HepG2 (cell line): ENCODE results near the gene TF. TPM values are rescaled to one million over a fixed set of nuclear protein-coding genes. Genes with fewer than 3 reads are reported as not detected.

Experiments
- ASH2L ChIP-seq: fragments of 300-600, 200-600 bp; sonication (generic); IDR thresholded peaks from 2 replicates; pipeline ENCODE4 v1.7.0; 2017; ENCODE audit warnings: low read depth, mild to moderate bottlenecking, moderate library complexity, mixed read lengths, low read length; ENCODE audit not compliant: insufficient read length
- ETV5 ChIP-seq: IDR thresholded peaks from 2 replicates; pipeline ENCODE4 v1.6.1; 2018; ENCODE audit warnings: missing biosample characterization, missing genetic modification reagents, inconsistent platforms, borderline replicate concordance
- HHEX ChIP-seq: IDR thresholded peaks from 2 replicates; pipeline ENCODE4 v1.6.1; 2016; ENCODE audit warnings: control low read depth
- JUN ChIP-seq: sonication (generic); formaldehyde crosslinking; IDR thresholded peaks from 2 replicates; pipeline ENCODE4 v1.4.0; 2020; ENCODE audit warnings: mild to moderate bottlenecking, missing genetic modification reagents
- PRPF4 ChIP-seq: fragments of 200-400 bp; formaldehyde crosslinking; IDR thresholded peaks from 2 replicates; pipeline ENCODE4 v1.6.1; 2016; ENCODE audit warnings: low read length, low read depth; ENCODE audit not compliant: poor library complexity, severe bottlenecking
- TCF12 ChIP-seq, 2 experiments: fragments of 450-650 bp in 1 of 2; sonication (generic) in 1 of 2; formaldehyde crosslinking in 1 of 2; IDR thresholded peaks; 2 replicates each; pipeline versions ENCODE4 v1.6.1 to v1.8.0; 2017 to 2022; ENCODE audit warnings: antibody characterized with exemption in 1 of 2, mild to moderate bottlenecking in 1 of 2, missing genetic modification reagents in 1 of 2, moderate library complexity in 1 of 2
- ZNF367 ChIP-seq: sonication (generic); formaldehyde crosslinking; IDR thresholded peaks from 2 replicates; pipeline ENCODE4 v1.4.0; 2020; ENCODE audit warnings: missing genetic modification reagents, borderline replicate concordance
- ZNF562 ChIP-seq: sonication (generic); formaldehyde crosslinking; IDR thresholded peaks from 2 replicates; pipeline ENCODE4 v1.8.0; 2022; ENCODE audit warnings: missing genetic modification reagents, borderline replicate concordance
- ZNF567 ChIP-seq: sonication (generic); formaldehyde crosslinking; IDR thresholded peaks from 2 replicates; pipeline ENCODE4 v1.8.1; 2023; ENCODE audit warnings: mild to moderate bottlenecking, missing genetic modification reagents, borderline replicate concordance
- ZNF598 ChIP-seq: sonication (generic); formaldehyde crosslinking; IDR thresholded peaks from 2 replicates; pipeline ENCODE4 v1.5.1; 2020; ENCODE audit warnings: mild to moderate bottlenecking, missing genetic modification reagents, borderline replicate concordance
- polyA plus RNA-seq, 8 experiments: library from polyadenylated mRNA; depleted of rRNA in 3 of 8; stranded (reverse) in 7 of 8; unstranded in 1 of 8; fragments of >200 nt; fragmentation: Illumina TruSeq in 4 of 8; extraction: Trizol in 4 of 8; gene quantifications; 2 replicates each; pipeline versions ENCODE4 v1.2.1 to v1.2.3, GENCODE V29; 2011 to 2016; ENCODE audit warnings: low read depth in 4 of 8, missing spikeins in 1 of 8, mixed read lengths in 1 of 8; ENCODE audit not compliant: insufficient read depth in 1 of 8
- total RNA-seq, 5 experiments: library from RNA; depleted of rRNA; stranded (reverse); fragments of >200 nt; fragmentation: Illumina TruSeq; extraction: Trizol; gene quantifications; 2 replicates each; pipeline ENCODE4 v1.2.3, GENCODE V29; 2016; ENCODE audit warnings: low read depth in 1 of 5
- TF ChIP-seq, protein P1 (sequence below): sonication (generic); formaldehyde crosslinking; IDR thresholded peaks from 2 replicates; pipeline ENCODE4 v1.4.0; 2020; ENCODE audit warnings: missing genetic modification reagents
- TF ChIP-seq, protein P2 (sequence below): sonication (generic); formaldehyde crosslinking; conservative IDR thresholded peaks from 2 replicates; pipeline ENCODE4 v1.8.0; 2022; ENCODE audit warnings: missing genetic modification reagents
- TF ChIP-seq, protein P3 (sequence below): IDR thresholded peaks from 2 replicates; pipeline ENCODE4 v1.6.1; 2012; ENCODE audit warnings: low read depth, low read length, improper control_type of control experiment
- TF ChIP-seq, protein P4 (sequence below): sonication (generic); formaldehyde crosslinking; IDR thresholded peaks from 2 replicates; pipeline ENCODE4 v1.8.1; 2022; ENCODE audit warnings: mild to moderate bottlenecking, missing genetic modification reagents
- TF ChIP-seq, protein P5 (sequence below): IDR thresholded peaks from 2 replicates; pipeline ENCODE4 v1.4.0; 2020; ENCODE audit warnings: mild to moderate bottlenecking, missing genetic modification reagents

Gene TF
- total and polyA plus RNA-seq, 2 of the 13 experiments (the other 11 are each of a cell fraction or from before 2014, with no cell fraction given), result 10,074 to 11,821 TPM

DNA sequence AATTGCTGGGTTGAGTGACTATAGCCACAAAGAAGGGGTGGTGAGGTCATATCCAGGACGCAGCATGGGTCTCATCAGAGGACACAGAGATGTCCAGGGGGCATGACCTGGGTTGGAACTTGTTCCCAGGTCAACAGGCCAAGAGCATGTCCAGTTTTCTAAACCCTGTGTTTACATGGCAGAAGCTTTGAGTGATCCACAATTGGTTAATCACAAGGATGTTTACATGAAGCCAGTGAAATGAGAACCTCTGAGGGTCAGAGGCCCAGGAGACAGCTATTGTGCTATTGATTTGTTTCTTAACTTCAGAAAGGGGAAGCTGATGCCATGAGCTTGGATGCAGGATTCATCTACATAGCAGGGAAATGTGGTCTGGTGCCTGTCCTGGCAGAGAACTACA, 42.3 kb upstream of the TF start (continued):
- TF ChIP-seq, protein P1, sequence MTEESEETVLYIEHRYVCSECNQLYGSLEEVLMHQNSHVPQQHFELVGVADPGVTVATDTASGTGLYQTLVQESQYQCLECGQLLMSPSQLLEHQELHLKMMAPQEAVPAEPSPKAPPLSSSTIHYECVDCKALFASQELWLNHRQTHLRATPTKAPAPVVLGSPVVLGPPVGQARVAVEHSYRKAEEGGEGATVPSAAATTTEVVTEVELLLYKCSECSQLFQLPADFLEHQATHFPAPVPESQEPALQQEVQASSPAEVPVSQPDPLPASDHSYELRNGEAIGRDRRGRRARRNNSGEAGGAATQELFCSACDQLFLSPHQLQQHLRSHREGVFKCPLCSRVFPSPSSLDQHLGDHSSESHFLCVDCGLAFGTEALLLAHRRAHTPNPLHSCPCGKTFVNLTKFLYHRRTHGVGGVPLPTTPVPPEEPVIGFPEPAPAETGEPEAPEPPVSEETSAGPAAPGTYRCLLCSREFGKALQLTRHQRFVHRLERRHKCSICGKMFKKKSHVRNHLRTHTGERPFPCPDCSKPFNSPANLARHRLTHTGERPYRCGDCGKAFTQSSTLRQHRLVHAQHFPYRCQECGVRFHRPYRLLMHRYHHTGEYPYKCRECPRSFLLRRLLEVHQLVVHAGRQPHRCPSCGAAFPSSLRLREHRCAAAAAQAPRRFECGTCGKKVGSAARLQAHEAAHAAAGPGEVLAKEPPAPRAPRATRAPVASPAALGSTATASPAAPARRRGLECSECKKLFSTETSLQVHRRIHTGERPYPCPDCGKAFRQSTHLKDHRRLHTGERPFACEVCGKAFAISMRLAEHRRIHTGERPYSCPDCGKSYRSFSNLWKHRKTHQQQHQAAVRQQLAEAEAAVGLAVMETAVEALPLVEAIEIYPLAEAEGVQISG (CRISPR knock-in tag), result peak; percentile 41; the same call in 1 of the 2 replicates
- TF ChIP-seq, protein P2, sequence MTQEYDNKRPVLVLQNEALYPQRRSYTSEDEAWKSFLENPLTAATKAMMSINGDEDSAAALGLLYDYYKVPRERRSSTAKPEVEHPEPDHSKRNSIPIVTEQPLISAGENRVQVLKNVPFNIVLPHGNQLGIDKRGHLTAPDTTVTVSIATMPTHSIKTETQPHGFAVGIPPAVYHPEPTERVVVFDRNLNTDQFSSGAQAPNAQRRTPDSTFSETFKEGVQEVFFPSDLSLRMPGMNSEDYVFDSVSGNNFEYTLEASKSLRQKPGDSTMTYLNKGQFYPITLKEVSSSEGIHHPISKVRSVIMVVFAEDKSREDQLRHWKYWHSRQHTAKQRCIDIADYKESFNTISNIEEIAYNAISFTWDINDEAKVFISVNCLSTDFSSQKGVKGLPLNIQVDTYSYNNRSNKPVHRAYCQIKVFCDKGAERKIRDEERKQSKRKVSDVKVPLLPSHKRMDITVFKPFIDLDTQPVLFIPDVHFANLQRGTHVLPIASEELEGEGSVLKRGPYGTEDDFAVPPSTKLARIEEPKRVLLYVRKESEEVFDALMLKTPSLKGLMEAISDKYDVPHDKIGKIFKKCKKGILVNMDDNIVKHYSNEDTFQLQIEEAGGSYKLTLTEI, result no peak
- TF ChIP-seq ZNF598 (CRISPR knock-in tag) (no peak), JUN (CRISPR knock-in tag) (0 out of 2 replicates have a peak, but pooled peaks have one; percentile 48), HHEX (peak; percentile 83), TCF12 (IDR thresholded peaks at IDR 0.05) (no peak), TCF12 (CRISPR knock-in tag; IDR thresholded peaks at IDR 0.05) (peak; percentile 63; the same call in 1 of the 2 replicates), PRPF4 (no peak), ETV5 (peak; percentile 50; the same call in 1 of the 2 replicates), ZNF562 (CRISPR knock-in tag) (no peak), ZNF567 (CRISPR knock-in tag) (no peak), ASH2L (no peak), ZNF367 (no peak)
- TF ChIP-seq, protein P3, sequence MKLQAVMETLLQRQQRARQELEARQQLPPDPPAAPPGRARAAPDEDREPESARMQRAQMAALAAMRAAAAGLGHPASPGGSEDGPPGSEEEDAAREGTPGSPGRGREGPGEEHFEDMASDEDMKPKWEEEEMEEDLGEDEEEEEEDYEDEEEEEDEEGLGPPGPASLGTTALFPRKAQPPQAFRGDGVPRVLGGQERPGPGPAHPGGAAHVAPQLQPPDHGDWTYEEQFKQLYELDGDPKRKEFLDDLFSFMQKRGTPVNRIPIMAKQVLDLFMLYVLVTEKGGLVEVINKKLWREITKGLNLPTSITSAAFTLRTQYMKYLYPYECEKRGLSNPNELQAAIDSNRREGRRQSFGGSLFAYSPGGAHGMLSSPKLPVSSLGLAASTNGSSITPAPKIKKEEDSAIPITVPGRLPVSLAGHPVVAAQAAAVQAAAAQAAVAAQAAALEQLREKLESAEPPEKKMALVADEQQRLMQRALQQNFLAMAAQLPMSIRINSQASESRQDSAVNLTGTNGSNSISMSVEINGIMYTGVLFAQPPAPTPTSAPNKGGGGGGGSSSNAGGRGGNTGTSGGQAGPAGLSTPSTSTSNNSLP, result peak; percentile 59
- TF ChIP-seq, protein P4, sequence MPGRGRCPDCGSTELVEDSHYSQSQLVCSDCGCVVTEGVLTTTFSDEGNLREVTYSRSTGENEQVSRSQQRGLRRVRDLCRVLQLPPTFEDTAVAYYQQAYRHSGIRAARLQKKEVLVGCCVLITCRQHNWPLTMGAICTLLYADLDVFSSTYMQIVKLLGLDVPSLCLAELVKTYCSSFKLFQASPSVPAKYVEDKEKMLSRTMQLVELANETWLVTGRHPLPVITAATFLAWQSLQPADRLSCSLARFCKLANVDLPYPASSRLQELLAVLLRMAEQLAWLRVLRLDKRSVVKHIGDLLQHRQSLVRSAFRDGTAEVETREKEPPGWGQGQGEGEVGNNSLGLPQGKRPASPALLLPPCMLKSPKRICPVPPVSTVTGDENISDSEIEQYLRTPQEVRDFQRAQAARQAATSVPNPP (CRISPR knock-in tag), result no peak
- TF ChIP-seq, protein P5, sequence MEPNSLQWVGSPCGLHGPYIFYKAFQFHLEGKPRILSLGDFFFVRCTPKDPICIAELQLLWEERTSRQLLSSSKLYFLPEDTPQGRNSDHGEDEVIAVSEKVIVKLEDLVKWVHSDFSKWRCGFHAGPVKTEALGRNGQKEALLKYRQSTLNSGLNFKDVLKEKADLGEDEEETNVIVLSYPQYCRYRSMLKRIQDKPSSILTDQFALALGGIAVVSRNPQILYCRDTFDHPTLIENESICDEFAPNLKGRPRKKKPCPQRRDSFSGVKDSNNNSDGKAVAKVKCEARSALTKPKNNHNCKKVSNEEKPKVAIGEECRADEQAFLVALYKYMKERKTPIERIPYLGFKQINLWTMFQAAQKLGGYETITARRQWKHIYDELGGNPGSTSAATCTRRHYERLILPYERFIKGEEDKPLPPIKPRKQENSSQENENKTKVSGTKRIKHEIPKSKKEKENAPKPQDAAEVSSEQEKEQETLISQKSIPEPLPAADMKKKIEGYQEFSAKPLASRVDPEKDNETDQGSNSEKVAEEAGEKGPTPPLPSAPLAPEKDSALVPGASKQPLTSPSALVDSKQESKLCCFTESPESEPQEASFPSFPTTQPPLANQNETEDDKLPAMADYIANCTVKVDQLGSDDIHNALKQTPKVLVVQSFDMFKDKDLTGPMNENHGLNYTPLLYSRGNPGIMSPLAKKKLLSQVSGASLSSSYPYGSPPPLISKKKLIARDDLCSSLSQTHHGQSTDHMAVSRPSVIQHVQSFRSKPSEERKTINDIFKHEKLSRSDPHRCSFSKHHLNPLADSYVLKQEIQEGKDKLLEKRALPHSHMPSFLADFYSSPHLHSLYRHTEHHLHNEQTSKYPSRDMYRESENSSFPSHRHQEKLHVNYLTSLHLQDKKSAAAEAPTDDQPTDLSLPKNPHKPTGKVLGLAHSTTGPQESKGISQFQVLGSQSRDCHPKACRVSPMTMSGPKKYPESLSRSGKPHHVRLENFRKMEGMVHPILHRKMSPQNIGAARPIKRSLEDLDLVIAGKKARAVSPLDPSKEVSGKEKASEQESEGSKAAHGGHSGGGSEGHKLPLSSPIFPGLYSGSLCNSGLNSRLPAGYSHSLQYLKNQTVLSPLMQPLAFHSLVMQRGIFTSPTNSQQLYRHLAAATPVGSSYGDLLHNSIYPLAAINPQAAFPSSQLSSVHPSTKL (CRISPR knock-in tag), result peak; percentile 93
